ENCODE data around the gene CPLX4. TPM values are rescaled to one million over a fixed set of nuclear protein-coding genes. Genes with fewer than 3 reads are reported as not detected.

CPLX4 gene
- total RNA-seq, 4 donors from 2014 or later = not detected

GRCh38 chr18:59278793-59279192, 39.7 kb downstream of the CPLX4 start:
- Histone ChIP-seq H3K27me3 (peaks cover 26% of the 10 kb centered on the region), H3K4me1 (peaks cover 1 to 5% of the 10 kb centered on the region in 2 donors), H3K36me3 (no peaks in the 10 kb centered on the region), H3K27ac (no peak overlapping the region), H3K9me3 (no peaks in the 10 kb centered on the region), H3K4me3 (replicated peaks in 1 of 3) (no peak overlapping the region)
- intact Hi-C loops (cut with DNase I) = no loop called here
- DNase-seq = no peak
- TF ChIP-seq POLR2A (IDR thresholded peaks at IDR 0.05) (no peak), CTCF (IDR thresholded peaks at IDR 0.05) (no peak)
- WGBS, 2 donors = 71 to 75% methylated on average over 5 of the region's 5 CpGs

DNA sequence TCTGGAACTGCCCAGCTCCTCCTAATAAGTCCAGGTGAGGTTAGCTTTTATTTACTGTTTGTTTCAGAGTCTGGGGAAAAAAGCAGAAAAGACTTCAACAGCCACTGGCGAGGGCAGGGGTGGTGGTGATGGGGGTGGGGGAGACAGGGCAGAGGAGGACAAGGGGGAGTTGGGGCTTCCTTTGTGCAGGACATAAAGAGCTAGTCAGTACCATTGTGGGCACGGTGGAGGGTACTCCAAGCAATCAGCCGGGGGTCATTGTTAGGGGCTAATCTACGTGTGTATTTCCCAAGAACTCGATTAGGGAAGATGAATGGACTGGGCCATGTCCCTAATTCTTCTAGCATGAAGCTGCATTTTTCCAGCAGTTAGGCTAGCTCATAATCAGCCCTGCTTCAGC, 42.4 kb downstream of the CPLX4 start:
- Histone ChIP-seq H3K36me3 (no peaks in the 10 kb centered on the region), H3K27me3 (peaks cover 44% of the 10 kb centered on the region), H3K27ac (no peak overlapping the region), H3K9me3 (no peaks in the 10 kb centered on the region), H3K4me1 (peaks cover 10 to 23% of the 10 kb centered on the region in 2 donors), H3K4me3 (replicated peaks in 1 of 3) (no peak overlapping the region)
- WGBS, 2 donors = 33 to 39% methylated on average over 5 of the region's 5 CpGs
- no peak for DNase-seq
- intact Hi-C loops (cut with DNase I) = no loop called here
- TF ChIP-seq POLR2A (IDR thresholded peaks at IDR 0.05) (no peak), CTCF (IDR thresholded peaks at IDR 0.05) (no peak)

GRCh38 chr18:59275406-59275949, 43.0 kb downstream of the CPLX4 start:
- Histone ChIP-seq H3K9me3 (no peaks in the 10 kb centered on the region), H3K27me3 (peaks cover 50% of the 10 kb centered on the region), H3K4me3 (replicated peaks in 1 of 3) (no peak overlapping the region), H3K36me3 (no peaks in the 10 kb centered on the region), H3K27ac (no peak overlapping the region), H3K4me1 (peaks cover 10 to 23% of the 10 kb centered on the region in 2 donors)
- WGBS, 2 donors = 30 to 38% methylated on average over 6 of the region's 6 CpGs
- intact Hi-C loops (cut with DNase I) = no loop called here
- TF ChIP-seq CTCF (IDR thresholded peaks at IDR 0.05) (no peak), POLR2A (IDR thresholded peaks at IDR 0.05) (no peak)
- DNase-seq = no peak

DNA sequence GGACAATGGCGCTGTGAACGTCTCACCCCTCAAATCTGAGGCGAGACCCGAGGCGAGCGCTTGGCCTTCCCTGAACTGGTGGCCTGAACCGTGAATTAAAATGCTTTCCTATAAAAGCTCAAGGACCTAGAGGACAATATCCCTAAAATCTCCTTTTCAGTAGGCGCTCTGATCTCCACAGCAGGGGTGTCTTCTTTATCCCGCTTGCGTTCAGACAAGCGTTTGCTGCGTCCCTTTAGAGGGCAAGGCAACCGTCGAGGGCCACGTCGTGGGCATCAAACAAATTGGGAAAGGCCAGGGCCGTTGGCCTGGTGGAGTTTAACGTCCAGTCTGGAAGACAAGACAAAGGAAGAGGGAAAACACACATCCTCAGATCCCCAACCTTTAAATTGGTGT, 43.9 kb downstream of the CPLX4 start:
- H3K36me3 ChIP-seq = no peaks in the 10 kb centered on the region
- TF ChIP-seq POLR2A (IDR thresholded peaks at IDR 0.05) (no peak), CTCF (IDR thresholded peaks at IDR 0.05) (no peak)
- DNase-seq = no peak
- H3K9me3 ChIP-seq = no peaks in the 10 kb centered on the region
- H3K27ac ChIP-seq = no peak overlapping the region
- peaks cover 58% of the 10 kb centered on the region for H3K27me3 ChIP-seq
- WGBS, 2 donors = 23 to 31% methylated on average over 18 of the region's 18 CpGs
- intact Hi-C loops (cut with DNase I) = no loop called here
- peaks cover 13 to 24% of the 10 kb centered on the region in 2 donors for H3K4me1 ChIP-seq
- H3K4me3 ChIP-seq (replicated peaks in 1 of 3) = no peak overlapping the region

GRCh38 chr18:59273759-59274532, 44.5 kb downstream of the CPLX4 start:
- no peaks in the 10 kb centered on the region for H3K9me3 ChIP-seq
- H3K27ac ChIP-seq = no peak overlapping the region
- 2 to 7% methylated on average over 30 to 42 of the region's 48 CpGs for WGBS, 2 donors
- H3K27me3 ChIP-seq = peaks cover 61% of the 10 kb centered on the region
- peaks cover 16 to 28% of the 10 kb centered on the region in 2 donors for H3K4me1 ChIP-seq
- intact Hi-C loops (cut with DNase I) = no loop called here
- no peak for DNase-seq
- H3K4me3 ChIP-seq (replicated peaks in 1 of 3) = no peak overlapping the region
- H3K36me3 ChIP-seq = no peaks in the 10 kb centered on the region
- TF ChIP-seq CTCF (IDR thresholded peaks at IDR 0.05) = no peak
- no peak for TF ChIP-seq POLR2A (IDR thresholded peaks at IDR 0.05)

Data from thyroid gland (tissue), 4 donors.